Upper lobe of left lung (tissue), 4 donors: ENCODE measurements around the gene SLC6A1.

Source experiments
- CTCF ChIP-seq, 6 experiments: fragments of 450-650 bp in 4 of 6; fragments of 200-600 bp in 2 of 6; sonication (generic) in 2 of 6; IDR thresholded peaks; one replicate each; pipeline ENCODE4 v1.5.1; 2016 to 2019; ENCODE audit warnings: antibody characterized with exemption in 6 of 6
- EP300 ChIP-seq, 4 donors: sonication (generic); formaldehyde crosslinking; IDR thresholded peaks; one replicate each; pipeline ENCODE4 v1.5.1; 2017; ENCODE audit warnings: antibody characterized with exemption in 4 of 4, control low read depth in 2 of 4
- POLR2A ChIP-seq, 4 donors: fragments of 450-650 bp; IDR thresholded peaks; one replicate each; pipeline ENCODE4 v1.5.1; 2016 to 2017; ENCODE audit warnings: antibody characterized with exemption in 4 of 4, mild to moderate bottlenecking in 2 of 4

DNA sequence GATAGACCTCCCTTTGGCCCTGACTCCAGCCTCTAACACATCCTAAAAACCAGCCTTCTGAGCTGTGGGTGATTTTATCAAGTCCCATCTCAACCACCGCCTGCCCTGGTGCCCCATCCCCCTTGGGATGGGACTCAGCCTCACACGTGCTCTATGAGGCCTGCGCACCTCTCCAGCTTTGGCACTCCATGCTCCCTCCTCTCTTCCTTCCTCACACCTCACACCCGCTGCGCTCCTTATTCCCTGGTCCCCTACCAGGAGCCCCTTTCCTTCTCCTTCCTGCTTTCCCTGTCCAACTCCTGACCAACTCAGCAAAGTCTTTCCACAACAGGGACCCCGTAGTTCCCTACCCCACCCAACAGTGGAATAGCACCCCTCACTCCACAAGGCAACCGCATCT is 18.4 kb upstream of the SLC6A1 start:
- TF ChIP-seq CTCF (IDR thresholded peaks at IDR 0.05): no peak
- no peak for TF ChIP-seq EP300 (IDR thresholded peaks at IDR 0.05)
- TF ChIP-seq POLR2A (IDR thresholded peaks at IDR 0.05): no peak
